T47D (cell line): Measurements from ENCODE around the gene ARHGAP5.

Source experiments
- DNase-seq, 2 experiments: peaks; one replicate each; pipeline versions ENCODE4 v3.0.0 to v3.0.0-alpha.2; 2011 to 2012; ENCODE audit warnings: low read depth in 1 of 2, low spot score in 1 of 2
- JUND ChIP-seq: IDR thresholded peaks from 2 replicates; pipeline ENCODE4 v1.6.1; 2012; ENCODE audit warnings: low read depth
- in situ Hi-C: cut with HindIII; loops from 2 replicates; pipeline ENCODE4 v1.10.0; 2016; ENCODE audit warnings: low sequenced_read_pairs, low pct_unique_long_range_greater_than_20kb

Gene ARHGAP5

DNA sequence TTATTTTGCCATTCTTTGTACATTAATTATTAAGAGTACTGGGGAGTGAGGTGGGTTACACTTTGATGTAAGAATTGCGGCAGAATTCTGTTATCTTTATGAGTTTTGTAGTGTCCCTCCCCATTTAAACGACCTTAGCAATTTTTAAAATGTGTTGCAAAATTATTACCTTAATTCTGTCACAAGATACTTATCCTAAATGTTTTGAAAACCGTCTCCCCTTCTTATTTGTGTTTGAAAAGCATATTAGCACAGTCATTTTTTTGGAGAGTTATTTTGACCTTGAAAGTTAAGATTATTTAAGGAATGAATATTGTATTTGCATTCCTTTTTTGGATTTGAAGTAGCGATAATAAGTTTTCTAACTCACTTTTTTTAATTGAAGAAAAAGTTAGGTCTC, 2.2 kb downstream of the ARHGAP5 start:
- no peak for DNase-seq
- in situ Hi-C loops = no loop called here
- TF ChIP-seq JUND = no peak

DNA sequence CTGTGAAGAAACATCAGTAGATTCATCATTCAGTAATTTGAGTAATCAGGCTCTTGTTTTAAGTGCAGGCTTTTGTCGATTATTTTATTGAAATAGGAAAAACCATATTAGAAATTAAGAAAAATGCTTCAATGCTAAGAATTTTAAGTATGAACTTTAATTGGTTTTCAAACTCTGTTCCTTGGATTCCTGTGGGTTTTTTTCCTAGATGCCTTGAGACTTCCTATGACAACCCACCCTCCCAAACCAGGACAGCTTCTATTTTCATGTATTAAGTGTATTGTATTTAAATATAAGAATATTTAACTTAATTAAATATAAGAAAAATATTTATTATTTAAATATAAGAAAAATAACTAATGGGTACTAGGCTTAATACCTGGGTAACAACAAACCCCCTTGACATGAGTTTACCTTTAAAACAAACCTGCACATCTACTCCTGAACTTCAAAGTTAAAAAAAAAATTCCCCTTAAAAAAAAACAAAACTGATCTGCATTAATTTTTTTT, 3.0 kb downstream of the ARHGAP5 start:
- in situ Hi-C loops = no loop called here
- no peak for DNase-seq
- TF ChIP-seq JUND = no peak

DNA sequence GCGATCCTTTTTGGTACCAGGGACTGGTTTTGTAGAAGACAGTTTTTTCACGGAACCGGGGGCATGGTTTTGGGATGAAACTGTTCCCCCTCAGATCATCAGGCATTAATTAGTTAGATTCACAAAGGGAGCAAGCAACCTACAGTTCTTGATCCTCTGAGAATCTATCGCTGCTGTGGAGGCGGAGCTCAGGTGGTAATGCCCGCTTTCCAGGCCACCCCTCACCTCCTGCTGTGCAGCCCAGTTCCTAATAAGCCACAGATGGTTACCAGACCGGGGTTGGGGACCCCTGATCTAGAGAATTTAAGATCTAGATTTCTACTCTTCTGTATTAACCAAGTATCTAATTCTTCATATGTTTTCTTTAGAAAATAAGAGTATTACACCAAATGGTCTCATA, 4.8 kb downstream of the ARHGAP5 start:
- TF ChIP-seq JUND = no peak
- in situ Hi-C loops = no loop called here

DNA sequence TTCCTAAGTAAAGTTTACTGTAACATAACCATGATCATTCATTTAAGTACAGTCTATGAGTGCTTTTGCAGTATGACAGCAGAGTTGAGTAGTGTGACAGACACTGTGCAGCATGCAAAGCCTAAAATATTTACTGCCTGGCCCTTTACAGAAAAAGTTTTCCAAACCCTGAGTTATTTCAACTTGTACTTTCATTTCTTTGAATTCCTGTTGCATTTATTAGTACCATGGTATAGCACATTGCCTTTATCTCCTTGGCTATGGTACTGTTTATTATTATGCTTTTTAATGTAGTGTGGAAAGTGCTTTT, 6.2 kb downstream of the ARHGAP5 start:
- in situ Hi-C loops = no loop called here
- no peak for DNase-seq
- no peak for TF ChIP-seq JUND

More for the DNA sequence above, 4.8 kb downstream of the ARHGAP5 start:
- DNase-seq = no peak

DNA sequence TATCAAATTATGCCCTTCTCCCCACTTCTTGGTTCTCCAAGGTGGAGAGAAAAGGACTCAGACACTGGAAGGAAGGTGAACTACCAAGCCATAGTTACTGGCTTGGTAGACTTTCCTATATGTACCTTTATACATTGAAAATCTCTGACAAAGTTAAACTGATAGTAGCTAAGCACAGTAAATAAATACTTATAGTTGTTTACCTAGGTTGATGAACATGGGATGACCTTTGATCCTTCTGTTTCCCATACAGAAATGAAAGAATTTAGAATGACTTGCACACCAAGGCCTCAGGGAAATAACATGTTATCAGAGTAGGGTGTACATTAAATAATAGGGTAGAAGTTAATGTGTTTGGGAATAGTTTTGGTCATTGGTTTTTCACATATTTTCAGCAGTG, 6.7 kb downstream of the ARHGAP5 start:
- no peak for TF ChIP-seq JUND
- no peak for DNase-seq
- in situ Hi-C loops = no loop called here

DNA sequence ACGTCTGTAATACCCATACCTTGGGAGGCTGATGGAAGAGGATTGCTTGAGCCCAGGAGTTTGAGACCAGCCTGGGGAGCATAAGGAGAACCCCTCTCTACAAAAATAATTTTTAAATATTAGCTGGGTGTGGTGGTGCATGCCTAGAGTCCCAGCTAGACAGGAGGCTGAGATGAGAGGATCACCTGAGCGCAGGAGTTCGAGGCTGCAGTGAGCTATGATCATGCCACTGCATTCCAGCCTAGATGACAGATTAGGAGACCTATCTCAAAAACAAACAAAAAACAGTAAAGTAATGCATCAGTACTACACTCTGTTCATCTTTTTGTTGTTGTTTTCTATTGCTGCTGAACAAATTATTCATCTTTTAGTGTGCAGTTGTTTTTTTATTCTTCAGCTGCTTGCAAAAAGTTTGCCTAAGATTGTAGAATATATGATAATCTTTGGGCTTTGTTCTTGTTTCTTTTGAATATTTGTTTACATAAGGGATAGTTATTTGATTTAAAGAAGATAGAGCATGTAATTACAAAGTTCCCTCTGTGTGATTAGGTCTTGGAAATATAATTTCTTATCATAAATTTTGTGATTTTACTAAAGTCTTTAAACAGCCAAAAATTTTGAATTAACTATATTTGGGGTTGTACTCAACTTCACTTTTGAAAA, 8.2 kb downstream of the ARHGAP5 start:
- TF ChIP-seq JUND = no peak
- in situ Hi-C loops = no loop called here

DNA sequence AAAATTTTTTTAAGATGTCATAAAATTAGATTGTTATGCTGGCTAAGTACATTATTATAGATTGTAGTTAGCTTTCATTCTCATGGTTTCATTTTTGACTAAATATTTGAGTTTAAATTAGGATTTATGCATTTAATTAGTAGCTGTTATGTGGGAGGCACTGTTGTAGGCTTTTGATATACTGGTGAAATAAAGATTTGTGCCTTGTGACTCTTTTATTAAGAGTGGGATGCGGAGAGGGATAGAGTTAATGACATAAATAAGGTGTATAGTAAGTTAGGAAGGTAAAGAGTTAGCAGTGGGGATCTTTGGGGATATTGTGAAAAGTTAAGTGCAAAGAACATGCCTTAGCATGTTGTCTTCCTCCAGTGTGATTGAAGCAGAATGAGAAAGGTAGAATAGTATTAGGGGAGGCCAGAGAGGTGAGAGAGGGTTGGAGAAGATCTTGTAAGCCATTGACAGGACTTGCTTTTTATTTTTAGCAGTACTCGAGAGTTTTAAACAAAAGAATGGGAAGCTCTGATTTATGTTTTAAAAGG, 8.8 kb downstream of the ARHGAP5 start:
- in situ Hi-C loops = no loop called here
- no peak for TF ChIP-seq JUND
- no peak for DNase-seq

More for the DNA sequence above, 8.2 kb downstream of the ARHGAP5 start:
- no peak for DNase-seq

DNA sequence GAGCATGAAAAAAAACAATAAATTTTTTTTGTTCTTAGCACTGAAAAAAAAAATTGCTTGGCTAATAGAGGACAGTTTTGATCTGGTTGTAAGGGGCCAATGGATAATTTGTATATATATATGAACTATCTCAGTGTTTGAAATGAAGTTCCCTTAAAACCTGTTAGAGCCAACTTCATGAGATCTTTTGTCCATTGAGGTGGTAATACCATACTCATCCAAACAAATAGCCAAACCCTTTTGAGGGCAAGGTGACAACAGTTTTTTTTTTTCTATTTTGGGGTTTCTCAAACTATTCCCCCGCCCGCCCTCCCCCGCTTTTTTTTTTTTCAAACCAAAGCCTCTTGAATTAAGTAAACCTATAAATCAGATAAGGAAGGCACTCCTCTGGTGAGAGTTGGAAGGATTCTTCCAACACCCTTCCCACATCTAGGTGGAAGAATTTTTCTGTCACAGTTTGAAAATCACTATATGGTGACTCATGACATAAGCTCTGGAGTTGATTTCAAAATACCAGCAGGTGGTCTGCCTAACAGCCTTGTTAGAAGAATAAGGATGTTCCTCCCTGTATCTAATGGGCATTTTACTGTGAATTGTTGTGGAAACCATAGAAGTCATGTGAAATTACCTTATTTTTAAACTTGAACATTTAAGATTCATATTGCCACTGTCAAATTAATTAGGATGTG, 10.2 kb downstream of the ARHGAP5 start:
- no peak for DNase-seq
- no peak for TF ChIP-seq JUND
- in situ Hi-C loops = no loop called here

DNA sequence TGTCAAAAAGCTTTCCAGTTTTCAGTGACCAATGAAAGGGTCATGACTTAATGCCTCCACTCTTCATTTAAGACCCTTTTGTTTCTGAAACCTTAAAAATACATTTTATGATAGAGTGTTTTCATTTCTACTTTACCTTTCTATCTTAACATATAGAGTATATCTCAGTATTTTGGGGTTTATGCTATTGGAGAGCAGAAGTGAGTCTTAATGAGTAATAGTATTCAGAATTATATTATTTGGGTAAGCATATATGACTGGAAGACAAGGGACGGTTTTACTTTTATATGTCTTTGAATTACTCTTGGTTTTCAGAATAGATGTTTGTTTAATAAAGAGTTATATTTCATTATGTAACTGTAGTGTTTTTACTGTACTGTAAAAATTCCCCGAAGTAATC, 10.8 kb downstream of the ARHGAP5 start:
- no peak for DNase-seq
- in situ Hi-C loops = no loop called here
- no peak for TF ChIP-seq JUND

DNA sequence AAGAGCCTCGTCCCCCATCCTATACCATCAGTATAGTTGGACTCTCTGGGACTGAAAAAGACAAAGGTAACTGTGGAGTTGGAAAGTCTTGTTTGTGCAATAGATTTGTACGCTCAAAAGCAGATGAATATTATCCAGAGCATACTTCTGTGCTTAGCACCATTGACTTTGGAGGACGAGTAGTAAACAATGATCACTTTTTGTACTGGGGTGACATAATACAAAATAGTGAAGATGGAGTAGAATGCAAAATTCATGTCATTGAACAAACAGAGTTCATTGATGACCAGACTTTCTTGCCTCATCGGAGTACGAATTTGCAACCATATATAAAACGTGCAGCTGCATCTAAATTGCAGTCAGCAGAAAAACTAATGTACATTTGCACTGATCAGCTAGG, 13.6 kb downstream of the ARHGAP5 start:
- in situ Hi-C loops = no loop called here
- no peak for TF ChIP-seq JUND
- no peak for DNase-seq

DNA sequence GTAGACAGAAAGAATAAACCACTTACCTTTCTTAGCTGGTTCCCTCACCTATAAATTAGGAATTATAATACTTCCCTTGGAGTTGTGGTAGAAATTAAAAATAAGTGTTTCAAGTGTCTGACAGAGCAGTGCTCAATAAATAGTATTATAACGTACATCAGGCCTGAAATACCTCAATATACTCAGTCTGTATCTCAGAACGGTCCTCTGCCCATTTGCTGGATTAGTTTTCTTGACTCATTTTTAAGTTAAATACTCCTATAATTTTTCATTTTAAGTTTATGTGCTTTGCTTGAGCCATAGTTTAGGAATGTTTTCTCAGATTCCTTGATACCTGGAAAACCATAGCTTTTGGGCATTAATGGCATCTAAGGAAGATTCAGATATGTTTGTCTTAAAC, 22.4 kb downstream of the ARHGAP5 start:
- in situ Hi-C loops = no loop called here
- no peak for TF ChIP-seq JUND
- DNase-seq = no peak

DNA sequence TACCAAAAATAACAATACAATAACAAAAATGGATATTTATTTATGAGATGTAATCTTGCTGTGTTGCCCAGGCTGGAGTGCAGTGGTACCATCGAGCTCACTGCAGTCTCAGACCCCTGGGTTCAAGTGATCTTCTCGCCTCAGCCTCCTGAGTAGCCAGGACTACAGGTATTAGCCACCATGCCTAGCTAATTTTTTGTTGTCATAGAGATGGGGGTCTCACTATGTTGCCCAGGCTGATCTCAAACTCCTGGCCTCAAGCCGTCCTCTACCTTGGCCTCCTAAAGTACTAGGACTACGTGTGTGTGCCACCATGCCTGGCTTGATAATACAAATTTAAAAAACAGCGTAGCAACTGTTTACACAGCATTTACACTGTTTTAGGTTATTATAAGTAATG, 23.1 kb downstream of the ARHGAP5 start:
- DNase-seq = no peak
- in situ Hi-C loops = no loop called here
- no peak for TF ChIP-seq JUND

DNA sequence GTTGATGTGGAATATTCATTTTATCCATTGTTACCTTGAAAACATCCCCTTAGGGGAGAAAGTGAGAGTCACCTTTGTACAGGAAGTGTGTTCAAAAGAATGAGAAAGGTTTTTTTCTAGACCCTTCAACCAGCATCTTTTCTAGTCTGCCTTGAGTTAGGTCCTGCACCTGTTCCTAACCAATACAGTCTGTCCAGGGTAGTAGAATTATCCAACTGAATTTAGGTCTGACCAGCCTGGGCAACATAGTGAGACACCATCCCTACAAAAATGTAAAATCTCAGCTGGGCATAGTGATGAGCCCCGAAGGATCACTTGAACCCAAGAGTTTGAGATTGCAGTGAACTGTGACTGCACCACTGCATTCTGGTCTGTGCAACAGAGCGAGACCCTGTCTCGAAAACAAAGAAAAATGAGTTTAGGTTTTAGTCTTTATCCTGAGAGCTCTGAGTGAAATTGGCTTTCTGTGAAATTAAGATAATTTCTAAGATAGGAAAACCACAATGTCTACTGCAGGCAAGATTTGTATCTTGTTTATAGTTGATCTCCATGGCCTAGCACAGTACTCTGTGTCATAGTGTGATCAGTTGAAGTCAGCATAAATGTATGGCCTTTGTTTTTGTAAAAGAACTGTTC, 25.2 kb downstream of the ARHGAP5 start:
- TF ChIP-seq JUND = no peak
- DNase-seq = no peak
- in situ Hi-C loops = no loop called here
